SK-N-SH (cell line): ENCODE data around the gene PRR19. TPM values are rescaled to one million over a fixed set of nuclear protein-coding genes. Genes with fewer than 3 reads are reported as not detected.

Experiments used
- CTCF ChIA-PET: fragments of 300-600, 350-600 bp; formaldehyde crosslinking; extraction: SDS; loops from one replicate; lab custom pipeline; 2021; lab: Yijun Ruan, JAX
- POLR2A ChIA-PET: fragments of 350-600 bp; sonication (Branson Sonifier 250); formaldehyde crosslinking; extraction: SDS; loops from one replicate; lab custom pipeline; 2020; ENCODE audit warnings: antibody characterized with exemption, inconsistent platforms; lab: Yijun Ruan, JAX
- DNase-seq: peaks from one replicate; pipeline ENCODE4 v3.0.0; 2012
- H2AFZ ChIP-seq: fragments of 200-600 bp; sonication (generic); 2 replicates; pipeline ENCODE4 v1.8.1; 2016; ENCODE audit warnings: antibody characterized with exemption, mild to moderate bottlenecking, low read depth
- H3F3A ChIP-seq: fragments of 200-600 bp; sonication (generic); replicated peaks from 2 replicates; pipeline ENCODE3; 2016; ENCODE audit warnings: antibody characterized with exemption, mild to moderate bottlenecking; ENCODE audit not compliant: insufficient read depth
- H3K27ac ChIP-seq, 2 experiments: fragments of 200-500 bp in 1 of 2; fragments of 200-600 bp in 1 of 2; sonication (Bioruptor generic) in 1 of 2; sonication (generic), shearing (Covaris generic) in 1 of 2; 2 replicates each; pipeline versions ENCODE4 v1.5.1 to v1.6.1; 2014 to 2016; ENCODE audit warnings: low read depth in 2 of 2, inconsistent platforms in 1 of 2, low read length in 1 of 2, mild to moderate bottlenecking in 1 of 2, mixed read lengths in 1 of 2
- H3K27me3 ChIP-seq: fragments of 200-600 bp; sonication (generic), shearing (Covaris generic); 2 replicates; pipeline ENCODE4 v1.6.1; 2016; ENCODE audit warnings: mixed run types; ENCODE audit not compliant: insufficient read depth
- H3K36me3 ChIP-seq, 2 experiments: fragments of 200-500 bp in 1 of 2; fragments of 200-600 bp in 1 of 2; sonication (Bioruptor generic) in 1 of 2; sonication (generic) in 1 of 2; replicated peaks in 1 of 2; 2 replicates each; pipeline versions ENCODE3 to v1.5.1; 2014 to 2016; ENCODE audit warnings: low read length in 1 of 2, mild to moderate bottlenecking in 1 of 2; ENCODE audit not compliant: insufficient read depth in 2 of 2, control insufficient read depth in 1 of 2
- H3K4me1 ChIP-seq, 2 experiments: fragments of 200-500 bp in 1 of 2; fragments of 200-600 bp in 1 of 2; sonication (Bioruptor generic) in 1 of 2; sonication (generic), shearing (Covaris generic) in 1 of 2; 2 replicates each; pipeline versions ENCODE4 v1.5.1 to v1.6.1; 2014 to 2016; ENCODE audit warnings: low read depth in 1 of 2, low read length in 1 of 2, mixed run types in 1 of 2; ENCODE audit not compliant: insufficient read depth in 2 of 2, control insufficient read depth in 1 of 2
- H3K4me2 ChIP-seq: fragments of 200-600 bp; sonication (generic), shearing (Covaris generic); 2 replicates; pipeline ENCODE4 v1.6.1; 2017; ENCODE audit warnings: mixed run types
- H3K4me3 ChIP-seq, 2 experiments: fragments of 200-500 bp in 1 of 2; fragments of 200-600 bp in 1 of 2; sonication (Bioruptor generic) in 1 of 2; sonication (generic), shearing (Covaris generic) in 1 of 2; 2 replicates each; pipeline versions ENCODE4 v1.5.1 to v1.8.1; 2014 to 2016; ENCODE audit warnings: low read depth in 2 of 2, inconsistent platforms in 1 of 2, low read length in 1 of 2, mild to moderate bottlenecking in 1 of 2, mixed read lengths in 1 of 2, moderate library complexity in 1 of 2
- H3K79me2 ChIP-seq: fragments of 200-600 bp; sonication (generic); 2 replicates; pipeline ENCODE4 v1.8.1; 2017; ENCODE audit warnings: mild to moderate bottlenecking; ENCODE audit not compliant: insufficient read depth
- H3K9ac ChIP-seq: fragments of 200-600 bp; sonication (generic); 2 replicates; pipeline ENCODE4 v1.6.1; 2017; ENCODE audit warnings: mixed run types
- H3K9me2 ChIP-seq: fragments of 200-600 bp; sonication (generic); 2 replicates; pipeline ENCODE4 v1.6.1; 2017; ENCODE audit warnings: mixed run types
- H3K9me3 ChIP-seq: fragments of 200-600 bp; sonication (generic); 2 replicates; pipeline ENCODE4 v1.6.1; 2017; ENCODE audit warnings: mixed run types, mild to moderate bottlenecking, moderate library complexity
- H4K20me1 ChIP-seq: fragments of 200-600 bp; sonication (generic); 2 replicates; pipeline ENCODE4 v1.6.1; 2017; ENCODE audit warnings: mild to moderate bottlenecking, mixed run types; ENCODE audit not compliant: insufficient read depth
- CHD2 ChIP-seq: fragments of 150-350 bp; IDR thresholded peaks from 2 replicates; pipeline ENCODE4 v1.6.1; 2018; ENCODE audit warnings: low read length; ENCODE audit not compliant: partially characterized antibody
- EP300 ChIP-seq, 2 experiments: IDR thresholded peaks; 2 replicates each; pipeline versions ENCODE4 v1.4.0 to v1.6.1; 2012; ENCODE audit warnings: borderline replicate concordance in 1 of 2, low read depth in 1 of 2, low read length in 1 of 2
- EZH2phosphoT487 ChIP-seq: fragments of 200-600 bp; sonication (generic); IDR thresholded peaks from 2 replicates; pipeline ENCODE4 v1.6.1; 2017; ENCODE audit warnings: low read depth, mixed run types, mild to moderate bottlenecking, antibody characterized with exemption, moderate library complexity, borderline replicate concordance
- FOXJ3 ChIP-seq: sonication (generic); formaldehyde crosslinking; IDR thresholded peaks from 2 replicates; pipeline ENCODE4 v1.5.1; 2020; ENCODE audit warnings: mild to moderate bottlenecking, missing genetic modification reagents
- GATA2 ChIP-seq: sonication (generic); formaldehyde crosslinking; IDR thresholded peaks from 2 replicates; pipeline ENCODE4 v1.5.0; 2020; ENCODE audit warnings: mild to moderate bottlenecking, missing genetic modification reagents
- JUND ChIP-seq: IDR thresholded peaks from 2 replicates; pipeline ENCODE4 v1.4.0; 2012
- NFIC ChIP-seq: IDR thresholded peaks from 2 replicates; pipeline ENCODE4 v1.4.0; 2012; ENCODE audit warnings: borderline replicate concordance
- POLR2AphosphoS5 ChIP-seq: IDR thresholded peaks from 2 replicates; pipeline ENCODE4 v1.6.1; 2012; ENCODE audit warnings: low read depth, low read length
- RAD21 ChIP-seq: IDR thresholded peaks from 2 replicates; pipeline ENCODE4 v1.6.1; 2012; ENCODE audit warnings: mild to moderate bottlenecking, low read length
- YY1 ChIP-seq: IDR thresholded peaks from 2 replicates; pipeline ENCODE4 v1.4.0; 2012; ENCODE audit warnings: low read depth, mild to moderate bottlenecking
- WGBS: methylation state at CpG from one replicate; pipeline ENCODE4 v1.1.6; 2017; ENCODE audit warnings: low lambda C conversion rate; 5-methylcytosine and 5-hydroxymethylcytosine counted together
- polyA plus RNA-seq, 3 experiments: library from polyadenylated mRNA; depleted of rRNA; stranded (reverse); fragments of >200 nt; gene quantifications; 2 replicates each; pipeline ENCODE4 v1.2.3, GENCODE V29; 2012
- TF ChIP-seq, protein P1 (sequence below): IDR thresholded peaks from 2 replicates; pipeline ENCODE4 v1.6.1; 2012; ENCODE audit warnings: mild to moderate bottlenecking, low read depth, low read length, moderate library complexity
- TF ChIP-seq, protein P2 (sequence below): fragments of 150-350 bp; IDR thresholded peaks from 2 replicates; pipeline ENCODE4 v1.6.1; 2016; ENCODE audit warnings: mild to moderate bottlenecking, low read depth, low read length
- TF ChIP-seq, protein P3 (sequence below): IDR thresholded peaks from 2 replicates; pipeline ENCODE4 v1.4.0; 2012; ENCODE audit warnings: low read depth, borderline replicate concordance
- TF ChIP-seq, protein P4 (sequence below): IDR thresholded peaks from 2 replicates; pipeline ENCODE4 v1.4.0; 2012; ENCODE audit warnings: low read depth
- TF ChIP-seq, protein P5 (sequence below): fragments of 150-350 bp; IDR thresholded peaks from 2 replicates; pipeline ENCODE4 v1.6.1; 2017; ENCODE audit warnings: antibody characterized with exemption, low read length, low read depth, borderline replicate concordance

The PRR19 gene
- polyA plus RNA-seq, 1 of the 3 experiments (the other 2 are of a cell fraction) = 1.3 TPM

DNA sequence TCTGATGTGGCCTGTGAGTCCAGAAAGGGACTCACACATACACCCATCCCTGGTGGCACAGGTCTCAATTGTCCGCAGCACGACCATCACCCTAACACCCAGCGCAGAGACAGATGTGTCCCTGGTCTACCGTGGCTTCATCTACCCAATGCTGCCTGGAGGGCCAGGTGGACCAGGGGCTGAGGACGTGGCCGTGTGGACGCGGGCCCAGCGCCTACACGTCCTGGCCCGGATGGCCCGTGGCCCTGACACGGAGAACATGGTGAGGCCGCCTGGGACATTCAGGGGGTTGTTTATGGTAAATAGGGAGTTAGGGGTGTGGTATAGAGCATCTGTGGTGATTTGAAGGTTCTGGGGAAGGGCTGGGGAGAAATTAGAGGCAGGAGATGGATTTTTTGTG is 46.3 kb downstream of the PRR19 start (continued):
- TF ChIP-seq, protein P1, sequence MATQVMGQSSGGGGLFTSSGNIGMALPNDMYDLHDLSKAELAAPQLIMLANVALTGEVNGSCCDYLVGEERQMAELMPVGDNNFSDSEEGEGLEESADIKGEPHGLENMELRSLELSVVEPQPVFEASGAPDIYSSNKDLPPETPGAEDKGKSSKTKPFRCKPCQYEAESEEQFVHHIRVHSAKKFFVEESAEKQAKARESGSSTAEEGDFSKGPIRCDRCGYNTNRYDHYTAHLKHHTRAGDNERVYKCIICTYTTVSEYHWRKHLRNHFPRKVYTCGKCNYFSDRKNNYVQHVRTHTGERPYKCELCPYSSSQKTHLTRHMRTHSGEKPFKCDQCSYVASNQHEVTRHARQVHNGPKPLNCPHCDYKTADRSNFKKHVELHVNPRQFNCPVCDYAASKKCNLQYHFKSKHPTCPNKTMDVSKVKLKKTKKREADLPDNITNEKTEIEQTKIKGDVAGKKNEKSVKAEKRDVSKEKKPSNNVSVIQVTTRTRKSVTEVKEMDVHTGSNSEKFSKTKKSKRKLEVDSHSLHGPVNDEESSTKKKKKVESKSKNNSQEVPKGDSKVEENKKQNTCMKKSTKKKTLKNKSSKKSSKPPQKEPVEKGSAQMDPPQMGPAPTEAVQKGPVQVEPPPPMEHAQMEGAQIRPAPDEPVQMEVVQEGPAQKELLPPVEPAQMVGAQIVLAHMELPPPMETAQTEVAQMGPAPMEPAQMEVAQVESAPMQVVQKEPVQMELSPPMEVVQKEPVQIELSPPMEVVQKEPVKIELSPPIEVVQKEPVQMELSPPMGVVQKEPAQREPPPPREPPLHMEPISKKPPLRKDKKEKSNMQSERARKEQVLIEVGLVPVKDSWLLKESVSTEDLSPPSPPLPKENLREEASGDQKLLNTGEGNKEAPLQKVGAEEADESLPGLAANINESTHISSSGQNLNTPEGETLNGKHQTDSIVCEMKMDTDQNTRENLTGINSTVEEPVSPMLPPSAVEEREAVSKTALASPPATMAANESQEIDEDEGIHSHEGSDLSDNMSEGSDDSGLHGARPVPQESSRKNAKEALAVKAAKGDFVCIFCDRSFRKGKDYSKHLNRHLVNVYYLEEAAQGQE = no peak
- TF ChIP-seq, protein P2, sequence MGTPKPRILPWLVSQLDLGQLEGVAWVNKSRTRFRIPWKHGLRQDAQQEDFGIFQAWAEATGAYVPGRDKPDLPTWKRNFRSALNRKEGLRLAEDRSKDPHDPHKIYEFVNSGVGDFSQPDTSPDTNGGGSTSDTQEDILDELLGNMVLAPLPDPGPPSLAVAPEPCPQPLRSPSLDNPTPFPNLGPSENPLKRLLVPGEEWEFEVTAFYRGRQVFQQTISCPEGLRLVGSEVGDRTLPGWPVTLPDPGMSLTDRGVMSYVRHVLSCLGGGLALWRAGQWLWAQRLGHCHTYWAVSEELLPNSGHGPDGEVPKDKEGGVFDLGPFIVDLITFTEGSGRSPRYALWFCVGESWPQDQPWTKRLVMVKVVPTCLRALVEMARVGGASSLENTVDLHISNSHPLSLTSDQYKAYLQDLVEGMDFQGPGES = no peak
- TF ChIP-seq RAD21 = no peak
- TF ChIP-seq, protein P3, sequence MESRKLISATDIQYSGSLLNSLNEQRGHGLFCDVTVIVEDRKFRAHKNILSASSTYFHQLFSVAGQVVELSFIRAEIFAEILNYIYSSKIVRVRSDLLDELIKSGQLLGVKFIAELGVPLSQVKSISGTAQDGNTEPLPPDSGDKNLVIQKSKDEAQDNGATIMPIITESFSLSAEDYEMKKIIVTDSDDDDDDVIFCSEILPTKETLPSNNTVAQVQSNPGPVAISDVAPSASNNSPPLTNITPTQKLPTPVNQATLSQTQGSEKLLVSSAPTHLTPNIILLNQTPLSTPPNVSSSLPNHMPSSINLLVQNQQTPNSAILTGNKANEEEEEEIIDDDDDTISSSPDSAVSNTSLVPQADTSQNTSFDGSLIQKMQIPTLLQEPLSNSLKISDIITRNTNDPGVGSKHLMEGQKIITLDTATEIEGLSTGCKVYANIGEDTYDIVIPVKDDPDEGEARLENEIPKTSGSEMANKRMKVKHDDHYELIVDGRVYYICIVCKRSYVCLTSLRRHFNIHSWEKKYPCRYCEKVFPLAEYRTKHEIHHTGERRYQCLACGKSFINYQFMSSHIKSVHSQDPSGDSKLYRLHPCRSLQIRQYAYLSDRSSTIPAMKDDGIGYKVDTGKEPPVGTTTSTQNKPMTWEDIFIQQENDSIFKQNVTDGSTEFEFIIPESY = no peak
- no peak for TF ChIP-seq EP300 (IDR thresholded peaks at IDR 0.05; ENCODE audit: borderline replicate concordance in 1 of 2, low read depth in 1 of 2, low read length in 1 of 2)

DNA sequence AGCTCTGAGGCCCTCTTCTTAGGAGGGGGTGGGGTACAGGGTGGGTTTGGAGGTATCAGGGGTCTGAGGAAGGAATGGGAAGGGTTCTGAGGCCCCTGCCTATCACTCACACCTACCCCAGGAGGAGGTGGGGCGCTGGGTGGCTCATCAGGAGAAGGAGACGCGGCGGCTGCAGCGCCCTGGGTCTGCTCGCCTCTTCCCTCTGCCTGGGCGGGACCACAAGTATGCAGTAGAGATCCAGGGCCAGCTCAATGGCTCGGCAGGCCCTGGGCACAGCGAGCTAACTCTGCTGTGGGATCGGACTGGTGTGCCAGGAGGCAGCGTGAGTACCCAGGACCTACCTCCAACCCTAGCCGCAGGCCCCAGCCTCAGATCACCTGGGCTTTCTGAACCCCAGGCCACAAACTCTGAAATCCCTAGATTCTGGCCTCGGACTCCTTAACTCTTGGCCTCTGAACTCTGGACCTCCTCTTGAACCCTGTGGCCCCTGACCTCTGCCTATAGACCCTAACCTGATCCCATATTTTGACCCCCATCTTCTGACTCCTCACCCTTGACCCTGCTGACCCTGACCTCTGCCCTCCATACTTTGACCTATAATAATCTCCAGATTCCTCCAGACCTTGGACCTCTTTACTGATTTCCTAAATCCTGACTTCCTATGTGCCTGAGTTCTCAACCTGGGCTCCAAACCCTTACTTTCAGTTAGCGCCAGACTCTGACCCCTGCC is 47.6 kb downstream of the PRR19 start:
- CTCF ChIA-PET = interaction anchor here (0.7 to 1.2 kb wide), 2 partner anchors 14 to 22 kb away, joined by 3 read pairs; no protein-coding TSS in a partner anchor
- Histone ChIP-seq H3K9me2 (no peaks in the 10 kb centered on the region), H2AFZ (no peak overlapping the region), H3K9me3 (no peaks in the 10 kb centered on the region), H3K4me2 (no peak overlapping the region), H3K79me2 (no peaks in the 10 kb centered on the region), H3K27me3 (no peaks in the 10 kb centered on the region), H4K20me1 (no peaks in the 10 kb centered on the region), H3K4me3 (no peak overlapping the region), H3K36me3 (peaks cover 8% of the 10 kb centered on the region in 2 experiments), H3K27ac (no peak overlapping the region), H3K9ac (no peak overlapping the region), H3K4me1 (no peaks in the 10 kb centered on the region), H3F3A (no peaks in the 10 kb centered on the region)
- DNase-seq = no peak
- POLR2A ChIA-PET = no interaction called here
- WGBS = 95% methylated on average over 9 of the region's 14 CpGs
- TF ChIP-seq YY1 = no peak
- no peak for TF ChIP-seq EZH2phosphoT487
- TF ChIP-seq, protein P1 = no peak
- no peak for TF ChIP-seq CHD2
- TF ChIP-seq RAD21 = no peak
- TF ChIP-seq, protein P4, sequence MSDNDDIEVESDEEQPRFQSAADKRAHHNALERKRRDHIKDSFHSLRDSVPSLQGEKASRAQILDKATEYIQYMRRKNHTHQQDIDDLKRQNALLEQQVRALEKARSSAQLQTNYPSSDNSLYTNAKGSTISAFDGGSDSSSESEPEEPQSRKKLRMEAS = no peak
- TF ChIP-seq, protein P2 = no peak
- TF ChIP-seq FOXJ3 (CRISPR knock-in tag) = no peak
- TF ChIP-seq JUND = no peak
- no peak for TF ChIP-seq NFIC
- TF ChIP-seq, protein P5, sequence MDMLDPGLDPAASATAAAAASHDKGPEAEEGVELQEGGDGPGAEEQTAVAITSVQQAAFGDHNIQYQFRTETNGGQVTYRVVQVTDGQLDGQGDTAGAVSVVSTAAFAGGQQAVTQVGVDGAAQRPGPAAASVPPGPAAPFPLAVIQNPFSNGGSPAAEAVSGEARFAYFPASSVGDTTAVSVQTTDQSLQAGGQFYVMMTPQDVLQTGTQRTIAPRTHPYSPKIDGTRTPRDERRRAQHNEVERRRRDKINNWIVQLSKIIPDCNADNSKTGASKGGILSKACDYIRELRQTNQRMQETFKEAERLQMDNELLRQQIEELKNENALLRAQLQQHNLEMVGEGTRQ = no peak
- TF ChIP-seq GATA2 = no peak
- no peak for TF ChIP-seq POLR2AphosphoS5
- TF ChIP-seq EP300 (IDR thresholded peaks at IDR 0.05; ENCODE audit: borderline replicate concordance in 1 of 2, low read depth in 1 of 2, low read length in 1 of 2) = no peak
